Upper lobe of left lung (tissue), 6 donors: ENCODE data around the gene MB. TPM values are rescaled to one million over a fixed set of nuclear protein-coding genes. Genes with fewer than 3 reads are reported as not detected.

Experiments used
- ATAC-seq, 2 donors: fragments of 200-7000 bp; cut with Tn5 transposase; one replicate each; pipeline ENCODE4 v1.9.1; 2022; ENCODE audit warnings: mild to moderate bottlenecking in 2 of 2, moderate library complexity in 2 of 2; ENCODE audit not compliant: low FRiP score in 2 of 2
- DNase-seq, 2 donors: peaks; one replicate each; pipeline ENCODE4 v3.0.0-alpha.2; 2019 to 2020
- H3K27ac ChIP-seq, 4 donors: fragments of 200-600 bp; sonication (generic); one replicate each; pipeline ENCODE4 v1.5.1; 2016 to 2019
- H3K27me3 ChIP-seq, 4 donors: fragments of 200-600 bp; sonication (generic); one replicate each; pipeline ENCODE4 v1.5.1; 2017 to 2019
- H3K36me3 ChIP-seq, 4 donors: fragments of 200-600 bp; sonication (generic); one replicate each; pipeline ENCODE4 v1.5.1; 2016 to 2019
- H3K4me1 ChIP-seq, 4 donors: fragments of 200-600 bp; sonication (generic); one replicate each; pipeline ENCODE4 v1.5.1; 2018 to 2019
- H3K4me3 ChIP-seq, 4 donors: fragments of 200-600 bp; sonication (generic); one replicate each; pipeline ENCODE4 v1.5.1; 2017 to 2019; ENCODE audit warnings: mild to moderate bottlenecking in 2 of 4, moderate library complexity in 1 of 4
- H3K9me3 ChIP-seq, 4 donors: fragments of 200-600 bp; sonication (generic); one replicate each; pipeline ENCODE4 v1.5.1; 2018 to 2019
- EP300 ChIP-seq, 4 donors: sonication (generic); formaldehyde crosslinking; IDR thresholded peaks; one replicate each; pipeline ENCODE4 v1.5.1; 2017; ENCODE audit warnings: antibody characterized with exemption in 4 of 4, control low read depth in 2 of 4
- POLR2A ChIP-seq, 4 donors: fragments of 450-650 bp; IDR thresholded peaks; one replicate each; pipeline ENCODE4 v1.5.1; 2016 to 2017; ENCODE audit warnings: antibody characterized with exemption in 4 of 4, mild to moderate bottlenecking in 2 of 4
- POLR2AphosphoS5 ChIP-seq, 2 donors: sonication (generic); formaldehyde crosslinking; IDR thresholded peaks; one replicate each; pipeline ENCODE4 v1.5.1; 2017; ENCODE audit warnings: antibody characterized with exemption in 2 of 2
- WGBS, 2 donors: methylation state at CpG; one replicate each; pipeline ENCODE4 v1.1.5; 2017 to 2018; 5-methylcytosine and 5-hydroxymethylcytosine counted together
- total RNA-seq, 6 donors: library from RNA; depleted of rRNA in 4 of 6; stranded (reverse); fragments of >200 nt in 4 of 6; gene quantifications; one replicate each; pipeline versions ENCODE4 v1.1.0 to v1.2.1, GENCODE V29; 2016 to 2021
- TF ChIP-seq, protein P1 (sequence below), 6 experiments: fragments of 450-650 bp in 4 of 6; fragments of 200-600 bp in 2 of 6; sonication (generic) in 2 of 6; IDR thresholded peaks; one replicate each; pipeline ENCODE4 v1.5.1; 2016 to 2019; ENCODE audit warnings: antibody characterized with exemption in 6 of 6
- donor health status: DM: no; HTN: no; CAD: no; lungs with moderate emphysema.
- donor health status: DM: no; HTN: yes; CAD: no; lungs with severe emphysema.

The MB gene
- total RNA-seq, 6 donors from 2014 or later = 0.46 to 1.1 (median 0.98) TPM; not detected in 3

DNA sequence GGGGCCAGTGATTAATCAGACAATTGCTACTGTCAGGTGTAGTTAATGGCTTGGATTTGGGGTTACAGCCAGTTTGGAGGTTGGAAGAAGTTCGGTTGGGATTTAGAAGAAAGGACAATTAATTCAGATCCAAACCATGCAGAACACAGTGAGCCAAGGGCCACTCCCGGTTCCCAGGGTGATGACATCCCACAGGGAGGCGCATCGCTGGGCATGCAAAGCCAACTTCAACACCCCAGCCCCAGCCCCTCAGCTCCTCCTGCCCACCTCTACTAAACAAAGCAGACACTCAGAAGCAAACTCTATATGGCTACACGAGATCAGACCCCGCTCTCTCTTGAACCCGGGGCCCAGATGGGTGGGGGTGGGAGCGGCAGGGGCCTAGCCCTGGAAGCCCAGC lies 10.2 kb downstream of the MB start:
- TF ChIP-seq POLR2A (IDR thresholded peaks at IDR 0.05) (no peak), EP300 (IDR thresholded peaks at IDR 0.05) (no peak), POLR2AphosphoS5 (IDR thresholded peaks at IDR 0.05) (no peak)
- TF ChIP-seq, protein P1, sequence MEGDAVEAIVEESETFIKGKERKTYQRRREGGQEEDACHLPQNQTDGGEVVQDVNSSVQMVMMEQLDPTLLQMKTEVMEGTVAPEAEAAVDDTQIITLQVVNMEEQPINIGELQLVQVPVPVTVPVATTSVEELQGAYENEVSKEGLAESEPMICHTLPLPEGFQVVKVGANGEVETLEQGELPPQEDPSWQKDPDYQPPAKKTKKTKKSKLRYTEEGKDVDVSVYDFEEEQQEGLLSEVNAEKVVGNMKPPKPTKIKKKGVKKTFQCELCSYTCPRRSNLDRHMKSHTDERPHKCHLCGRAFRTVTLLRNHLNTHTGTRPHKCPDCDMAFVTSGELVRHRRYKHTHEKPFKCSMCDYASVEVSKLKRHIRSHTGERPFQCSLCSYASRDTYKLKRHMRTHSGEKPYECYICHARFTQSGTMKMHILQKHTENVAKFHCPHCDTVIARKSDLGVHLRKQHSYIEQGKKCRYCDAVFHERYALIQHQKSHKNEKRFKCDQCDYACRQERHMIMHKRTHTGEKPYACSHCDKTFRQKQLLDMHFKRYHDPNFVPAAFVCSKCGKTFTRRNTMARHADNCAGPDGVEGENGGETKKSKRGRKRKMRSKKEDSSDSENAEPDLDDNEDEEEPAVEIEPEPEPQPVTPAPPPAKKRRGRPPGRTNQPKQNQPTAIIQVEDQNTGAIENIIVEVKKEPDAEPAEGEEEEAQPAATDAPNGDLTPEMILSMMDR (IDR thresholded peaks at IDR 0.05) = no peak
- no peak overlapping the region for H3K4me3 ChIP-seq
- H3K9me3 ChIP-seq = no peaks in the 10 kb centered on the region
- H3K36me3 ChIP-seq = no peaks in the 10 kb centered on the region
- DNase-seq (no peak), ATAC-seq (no peak)
- WGBS, 2 donors = 88 to 95% methylated on average over 4 to 8 of the region's 8 CpGs
- peaks cover 0 to 5% (median 2%) of the 10 kb centered on the region in 4 donors for H3K4me1 ChIP-seq
- no peak overlapping the region for H3K27ac ChIP-seq
- no peaks in the 10 kb centered on the region for H3K27me3 ChIP-seq

DNA sequence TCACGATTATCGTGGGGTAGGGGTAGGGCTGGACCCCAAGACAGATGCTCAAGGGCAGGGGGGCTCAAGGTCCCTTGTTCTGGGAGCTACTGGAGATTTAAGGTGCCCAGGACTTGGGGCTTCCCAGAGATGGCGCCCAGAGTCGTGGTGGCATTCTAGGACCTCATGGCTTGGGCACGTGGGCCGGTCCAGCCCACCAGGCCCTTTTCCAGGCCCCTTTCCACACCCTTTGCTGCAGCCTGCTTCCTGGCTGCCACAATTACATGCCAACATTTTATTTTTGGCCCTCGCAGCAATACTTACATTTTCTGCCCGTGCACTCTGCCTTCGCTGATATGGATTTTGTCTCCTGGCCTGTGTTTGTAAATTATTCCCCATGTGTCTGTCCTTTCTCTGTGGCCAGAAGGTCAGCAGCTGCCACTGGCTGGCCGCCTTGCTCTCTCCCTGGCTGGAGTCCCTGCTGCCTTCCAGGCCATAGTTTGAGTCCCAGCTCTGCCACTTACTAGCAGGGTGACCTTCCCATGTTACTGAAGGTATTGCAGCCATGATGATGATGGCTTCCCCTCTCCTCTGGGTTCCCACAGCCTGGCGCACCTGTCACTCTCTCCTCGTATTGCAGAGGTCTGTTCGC lies 11.2 kb downstream of the MB start:
- no peak for DNase-seq
- 75 to 90% methylated on average over 12 to 13 of the region's 13 CpGs for WGBS, 2 donors
- H3K27me3 ChIP-seq = no peaks in the 10 kb centered on the region
- TF ChIP-seq, protein P1 (IDR thresholded peaks at IDR 0.05) = no peak
- TF ChIP-seq POLR2AphosphoS5 (IDR thresholded peaks at IDR 0.05) = no peak
- no peak for TF ChIP-seq EP300 (IDR thresholded peaks at IDR 0.05)
- no peak for TF ChIP-seq POLR2A (IDR thresholded peaks at IDR 0.05)
- no peaks in the 10 kb centered on the region for H3K36me3 ChIP-seq
- no peak overlapping the region for H3K4me3 ChIP-seq
- ATAC-seq = no peak
- H3K4me1 ChIP-seq = peaks cover 0 to 5% (median 2%) of the 10 kb centered on the region in 4 donors
- H3K9me3 ChIP-seq = no peaks in the 10 kb centered on the region
- H3K27ac ChIP-seq = no peak overlapping the region

DNA sequence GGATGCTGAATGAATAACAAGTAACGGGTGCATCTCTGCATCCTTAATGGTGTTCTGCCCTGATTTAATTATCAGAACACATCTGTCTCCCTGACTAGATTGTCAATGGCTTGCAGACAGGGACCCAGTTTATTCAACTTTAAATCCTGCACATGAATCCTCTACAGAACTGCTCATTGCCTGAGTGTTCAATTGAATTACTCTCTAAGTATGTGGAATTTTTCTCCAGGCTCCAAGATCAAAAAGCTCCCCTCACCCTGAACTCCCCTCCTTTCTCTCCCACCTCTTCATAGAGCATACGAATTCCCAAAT lies 11.8 kb downstream of the MB start:
- Histone ChIP-seq H3K4me1 (peaks cover 0 to 5% (median 2%) of the 10 kb centered on the region in 4 donors), H3K27ac (no peak overlapping the region), H3K9me3 (no peaks in the 10 kb centered on the region), H3K4me3 (no peak overlapping the region), H3K36me3 (no peaks in the 10 kb centered on the region), H3K27me3 (no peaks in the 10 kb centered on the region)
- TF ChIP-seq EP300 (IDR thresholded peaks at IDR 0.05) (no peak), POLR2AphosphoS5 (IDR thresholded peaks at IDR 0.05) (no peak), POLR2A (IDR thresholded peaks at IDR 0.05) (no peak)
- TF ChIP-seq, protein P1 (IDR thresholded peaks at IDR 0.05) = no peak
- DNase-seq = no peak
- ATAC-seq = no peak
- WGBS, 2 donors = 79 to 83% methylated on average over 2 of the region's 2 CpGs

DNA sequence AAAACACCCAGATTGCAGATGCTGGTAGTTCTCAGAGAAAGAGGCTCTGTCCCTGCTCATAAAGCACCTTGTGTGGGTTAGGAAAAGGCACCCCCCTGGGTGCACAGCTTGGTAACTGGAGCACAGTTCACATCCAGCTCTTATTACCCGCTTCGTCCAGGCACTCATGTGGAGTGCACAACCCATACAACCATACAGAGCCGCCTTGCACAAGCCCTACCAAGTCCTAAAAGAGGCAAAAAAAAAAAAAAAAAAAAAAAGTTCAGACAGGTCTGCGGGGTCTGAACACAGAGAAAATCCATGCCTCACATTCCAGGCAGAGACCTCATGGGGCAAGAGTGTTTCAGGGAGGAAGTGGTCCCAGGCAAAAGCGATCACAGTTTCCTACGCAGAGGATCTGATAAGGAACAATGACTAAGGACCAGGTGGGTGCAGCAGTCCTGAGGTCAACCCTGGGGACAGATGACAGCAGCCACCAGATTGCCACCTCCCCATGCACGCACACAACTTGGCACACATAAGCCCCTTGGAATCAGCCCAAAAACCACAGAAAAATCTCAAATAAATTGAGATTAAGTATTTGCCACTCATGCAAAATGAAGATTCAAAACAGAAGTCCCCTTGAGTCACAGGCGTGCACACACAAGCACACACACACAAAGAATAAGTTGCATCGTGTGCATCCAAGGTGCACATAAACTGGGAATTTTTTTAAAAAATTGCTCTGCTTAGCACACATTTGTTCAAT lies 12.3 kb downstream of the MB start:
- H3K27me3 ChIP-seq = no peaks in the 10 kb centered on the region
- no peak overlapping the region for H3K4me3 ChIP-seq
- TF ChIP-seq EP300 (IDR thresholded peaks at IDR 0.05) (no peak), POLR2AphosphoS5 (IDR thresholded peaks at IDR 0.05) (no peak), POLR2A (IDR thresholded peaks at IDR 0.05) (no peak)
- TF ChIP-seq, protein P1 (IDR thresholded peaks at IDR 0.05) = no peak
- ATAC-seq = no peak
- DNase-seq = no peak
- H3K9me3 ChIP-seq = no peaks in the 10 kb centered on the region
- no peaks in the 10 kb centered on the region for H3K36me3 ChIP-seq
- 52 to 53% methylated on average over 9 of the region's 9 CpGs for WGBS, 2 donors
- peaks cover 0 to 5% (median 2%) of the 10 kb centered on the region in 4 donors for H3K4me1 ChIP-seq
- no peak overlapping the region for H3K27ac ChIP-seq
